ENCODE results near the gene TMEM179.

GRCh38 chr14:104642540-104642868, 37.9 kb upstream of the TMEM179 start:
- TF ChIP-seq, protein P1, sequence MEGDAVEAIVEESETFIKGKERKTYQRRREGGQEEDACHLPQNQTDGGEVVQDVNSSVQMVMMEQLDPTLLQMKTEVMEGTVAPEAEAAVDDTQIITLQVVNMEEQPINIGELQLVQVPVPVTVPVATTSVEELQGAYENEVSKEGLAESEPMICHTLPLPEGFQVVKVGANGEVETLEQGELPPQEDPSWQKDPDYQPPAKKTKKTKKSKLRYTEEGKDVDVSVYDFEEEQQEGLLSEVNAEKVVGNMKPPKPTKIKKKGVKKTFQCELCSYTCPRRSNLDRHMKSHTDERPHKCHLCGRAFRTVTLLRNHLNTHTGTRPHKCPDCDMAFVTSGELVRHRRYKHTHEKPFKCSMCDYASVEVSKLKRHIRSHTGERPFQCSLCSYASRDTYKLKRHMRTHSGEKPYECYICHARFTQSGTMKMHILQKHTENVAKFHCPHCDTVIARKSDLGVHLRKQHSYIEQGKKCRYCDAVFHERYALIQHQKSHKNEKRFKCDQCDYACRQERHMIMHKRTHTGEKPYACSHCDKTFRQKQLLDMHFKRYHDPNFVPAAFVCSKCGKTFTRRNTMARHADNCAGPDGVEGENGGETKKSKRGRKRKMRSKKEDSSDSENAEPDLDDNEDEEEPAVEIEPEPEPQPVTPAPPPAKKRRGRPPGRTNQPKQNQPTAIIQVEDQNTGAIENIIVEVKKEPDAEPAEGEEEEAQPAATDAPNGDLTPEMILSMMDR (IDR thresholded peaks at IDR 0.05), result no peak
- no peak for TF ChIP-seq POLR2A (IDR thresholded peaks at IDR 0.05)
